Stomach (tissue), 4 donors: Measurements from ENCODE around the gene TNP1.

ENCODE experiments used
- CTCF ChIP-seq, 7 experiments: fragments of 450-650 bp in 4 of 7; fragments of 200-600 bp in 3 of 7; sonication (generic) in 3 of 7; IDR thresholded peaks; one replicate each; pipeline ENCODE4 v1.5.1; 2016 to 2019; ENCODE audit warnings: antibody characterized with exemption in 7 of 7, control low read depth in 2 of 7, mild to moderate bottlenecking in 1 of 7
- EP300 ChIP-seq: sonication (generic); formaldehyde crosslinking; IDR thresholded peaks from one replicate; pipeline ENCODE4 v1.6.1; 2017; ENCODE audit warnings: antibody characterized with exemption
- POLR2A ChIP-seq, 4 donors: fragments of 450-650 bp; IDR thresholded peaks; one replicate each; pipeline ENCODE4 v1.6.1; 2016; ENCODE audit warnings: antibody characterized with exemption in 4 of 4, control low read depth in 2 of 4, mild to moderate bottlenecking in 1 of 4, moderate library complexity in 1 of 4
- POLR2AphosphoS5 ChIP-seq, 3 donors: sonication (generic); formaldehyde crosslinking; IDR thresholded peaks; one replicate each; pipeline ENCODE4 v1.6.1; 2016; ENCODE audit warnings: antibody characterized with exemption in 3 of 3

DNA sequence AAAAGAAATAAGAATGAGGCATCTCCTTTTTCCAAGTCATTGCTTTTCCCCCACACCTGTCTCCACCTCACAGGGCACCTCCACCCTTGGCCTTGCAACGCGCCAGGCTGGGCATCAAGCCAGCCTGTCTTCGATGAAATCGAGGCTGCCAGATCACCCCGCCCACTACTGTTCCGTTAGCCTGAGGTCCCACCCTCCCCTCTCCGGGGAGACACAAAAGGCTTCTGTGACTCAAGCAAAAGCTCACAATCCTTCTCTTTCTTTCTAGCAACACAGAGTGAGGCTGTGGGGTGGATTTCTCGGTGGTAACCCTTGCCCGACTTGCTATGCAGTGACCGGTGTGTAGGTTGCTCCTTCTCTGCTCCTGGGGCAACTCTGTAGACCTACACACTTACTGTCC, 9.9 kb downstream of the TNP1 start:
- TF ChIP-seq CTCF (IDR thresholded peaks at IDR 0.05) (no peak), POLR2A (IDR thresholded peaks at IDR 0.05) (no peak), EP300 (no peak), POLR2AphosphoS5 (IDR thresholded peaks at IDR 0.05) (no peak)
